DND-41 (cell line): Measurements from ENCODE around the gene CCDC78.

Experiments
- EZH2 ChIP-seq: IDR thresholded peaks from 3 replicates; pipeline ENCODE4 v1.6.1; 2012; ENCODE audit warnings: borderline replicate concordance, low read depth, mild to moderate bottlenecking, moderate library complexity, low read length, inconsistent platforms; ENCODE audit not compliant: severe bottlenecking
- TF ChIP-seq, protein P1 (sequence below): IDR thresholded peaks from 2 replicates; pipeline ENCODE4 v1.5.1; 2012; ENCODE audit warnings: borderline replicate concordance, low read length, moderate library complexity, mild to moderate bottlenecking; ENCODE audit not compliant: poor library complexity, severe bottlenecking; ENCODE audit errors: extremely low read depth

DNA sequence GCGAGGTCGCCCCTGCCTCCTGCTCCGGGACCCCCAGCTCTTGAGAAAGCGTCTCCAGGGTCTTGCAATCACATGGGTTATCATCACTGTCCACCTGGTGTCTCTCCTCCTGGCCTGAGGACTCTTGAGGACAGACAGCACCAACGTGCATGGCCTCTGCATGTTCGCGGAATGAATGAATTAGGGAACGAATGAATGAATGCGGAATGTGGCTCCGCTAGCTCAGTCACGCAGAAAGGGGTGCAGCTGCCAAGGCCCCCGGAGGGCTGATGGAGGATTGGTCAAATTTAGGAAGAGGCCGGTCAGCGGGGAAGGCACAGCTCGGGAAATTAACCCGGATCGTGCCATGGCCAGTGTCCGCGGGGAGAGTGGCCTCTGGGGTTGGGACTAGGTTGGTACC is 23.9 kb downstream of the CCDC78 start:
- TF ChIP-seq, protein P1, sequence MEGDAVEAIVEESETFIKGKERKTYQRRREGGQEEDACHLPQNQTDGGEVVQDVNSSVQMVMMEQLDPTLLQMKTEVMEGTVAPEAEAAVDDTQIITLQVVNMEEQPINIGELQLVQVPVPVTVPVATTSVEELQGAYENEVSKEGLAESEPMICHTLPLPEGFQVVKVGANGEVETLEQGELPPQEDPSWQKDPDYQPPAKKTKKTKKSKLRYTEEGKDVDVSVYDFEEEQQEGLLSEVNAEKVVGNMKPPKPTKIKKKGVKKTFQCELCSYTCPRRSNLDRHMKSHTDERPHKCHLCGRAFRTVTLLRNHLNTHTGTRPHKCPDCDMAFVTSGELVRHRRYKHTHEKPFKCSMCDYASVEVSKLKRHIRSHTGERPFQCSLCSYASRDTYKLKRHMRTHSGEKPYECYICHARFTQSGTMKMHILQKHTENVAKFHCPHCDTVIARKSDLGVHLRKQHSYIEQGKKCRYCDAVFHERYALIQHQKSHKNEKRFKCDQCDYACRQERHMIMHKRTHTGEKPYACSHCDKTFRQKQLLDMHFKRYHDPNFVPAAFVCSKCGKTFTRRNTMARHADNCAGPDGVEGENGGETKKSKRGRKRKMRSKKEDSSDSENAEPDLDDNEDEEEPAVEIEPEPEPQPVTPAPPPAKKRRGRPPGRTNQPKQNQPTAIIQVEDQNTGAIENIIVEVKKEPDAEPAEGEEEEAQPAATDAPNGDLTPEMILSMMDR = no peak
- TF ChIP-seq EZH2 = no peak
